ENCODE results near the gene NRM.
"Not testable (repeated sequence)": the region's sequence is repeated elsewhere in the genome, so short reads cannot be mapped to it uniquely, and the experiment has no call there.

The NRM gene

GRCh38 chr6:30664994-30665767 is 25.6 kb downstream of the NRM start:
- DNase-seq, result no peak

- DNase-seq, result not testable (repeated sequence)
Measured at GRCh38 chr6:30657922-30658321, 32.9 kb downstream of the NRM start.

- no peak for DNase-seq
Measured at GRCh38 chr6:30657454-30657853, 33.3 kb downstream of the NRM start.

- DNase-seq, result no peak
Measured at GRCh38 chr6:30656513-30656912, 34.3 kb downstream of the NRM start.

GRCh38 chr6:30655743-30656094 is 35.1 kb downstream of the NRM start:
- no peak for DNase-seq

GRCh38 chr6:30654798-30655742 is 35.7 kb downstream of the NRM start:
- no peak for DNase-seq

- DNase-seq, result no peak
Measured at GRCh38 chr6:30651143-30651542, 39.6 kb downstream of the NRM start.

- DNase-seq, result peak; percentile 90
Measured at GRCh38 chr6:30647242-30648116, 43.3 kb downstream of the NRM start.

- peak; percentile 97 for DNase-seq
Measured at GRCh38 chr6:30646450-30647241, 44.1 kb downstream of the NRM start, which contains the start of gene C6orf136. C6orf136 (plus strand) TSS chr6:30647133; CDS start chr6:30647232, 99 bp downstream.

GRCh38 chr6:30645989-30646388 is 44.8 kb downstream of the NRM start:
- no peak for DNase-seq

- no peak for DNase-seq
Measured at GRCh38 chr6:30644769-30645168, 46.0 kb downstream of the NRM start.

GRCh38 chr6:30643656-30644055 is 47.1 kb downstream of the NRM start:
- DNase-seq, result no peak

- DNase-seq, result no peak
Measured at GRCh38 chr6:30641048-30641447, 49.7 kb downstream of the NRM start.

- DNase-seq, result no peak
Measured at GRCh38 chr6:30640481-30640880, 50.3 kb downstream of the NRM start.

Measured in OCI-M1 (cell line).